NCI-H2227 treated with DMSO at 0.1 percent for 48 hours (cell line): Measurements from ENCODE around the gene TNRC6C.

Source experiments
- DNase-seq: peaks from one replicate; lab custom pipeline; 2025; lab: John Stamatoyannopoulos, UW

Gene TNRC6C

GRCh38 chr17:77957857-77958715 is at the start of gene TNRC6C:
TNRC6C (plus strand) TSS chr17:77958703; CDS start chr17:78004207, 45,504 bp downstream.
- peak; percentile 99 for DNase-seq

- DNase-seq = no peak
Observed at GRCh38 chr17:77909236-77909635, 49.3 kb upstream of the TNRC6C start.

- DNase-seq = no peak
Observed at GRCh38 chr17:77909816-77910215, 48.7 kb upstream of the TNRC6C start.

GRCh38 chr17:77914385-77915254 is 43.9 kb upstream of the TNRC6C start:
- no peak for DNase-seq

- no peak for DNase-seq
Observed at GRCh38 chr17:77915594-77916021, 42.9 kb upstream of the TNRC6C start.

GRCh38 chr17:77916264-77916663 is 42.2 kb upstream of the TNRC6C start:
- no peak for DNase-seq

GRCh38 chr17:77916703-77917481 is 41.6 kb upstream of the TNRC6C start:
- DNase-seq = peak; percentile 15

- no peak for DNase-seq
Observed at GRCh38 chr17:77919276-77919675, 39.2 kb upstream of the TNRC6C start.

GRCh38 chr17:77923135-77923534 is 35.4 kb upstream of the TNRC6C start:
- no peak for DNase-seq

GRCh38 chr17:77923776-77924513 is 34.6 kb upstream of the TNRC6C start:
- DNase-seq = no peak

GRCh38 chr17:77924757-77925336 is 33.7 kb upstream of the TNRC6C start:
- DNase-seq = no peak

GRCh38 chr17:77925831-77926543 is 32.5 kb upstream of the TNRC6C start:
- no peak for DNase-seq

GRCh38 chr17:77926981-77927380 is 31.5 kb upstream of the TNRC6C start:
- DNase-seq = no peak

GRCh38 chr17:77927777-77928518 is 30.6 kb upstream of the TNRC6C start:
- no peak for DNase-seq

GRCh38 chr17:77928519-77929179 is 29.9 kb upstream of the TNRC6C start:
- DNase-seq = no peak

GRCh38 chr17:77929180-77929564 is 29.3 kb upstream of the TNRC6C start:
- DNase-seq = no peak

- no peak for DNase-seq
Observed at GRCh38 chr17:77929871-77930436, 28.5 kb upstream of the TNRC6C start.
